Measurements from ENCODE around the gene NBPF11.
"Not testable (repeated sequence)": the region's sequence is repeated elsewhere in the genome, so short reads cannot be mapped to it uniquely, and the experiment has no call there.

DNA sequence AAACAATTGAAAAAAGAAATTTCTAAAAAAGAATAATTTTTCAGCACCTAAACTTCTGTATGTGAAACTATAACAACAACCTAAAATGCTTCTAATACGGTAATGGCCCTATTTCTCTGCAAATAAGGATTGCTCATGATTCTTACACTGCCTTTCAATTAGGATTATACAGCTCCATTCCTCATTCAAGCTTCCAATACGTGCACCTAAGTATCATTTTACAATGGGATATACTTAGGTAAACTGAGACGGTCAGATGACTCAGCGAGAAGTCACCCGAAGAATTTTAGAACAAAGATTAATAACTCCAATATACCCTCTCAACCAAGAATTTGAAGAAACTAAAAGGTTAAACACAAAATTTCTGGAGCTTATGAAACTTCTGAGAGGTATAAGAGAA lies 83.9 kb downstream of the NBPF11 start:
- TF ChIP-seq, protein P1, sequence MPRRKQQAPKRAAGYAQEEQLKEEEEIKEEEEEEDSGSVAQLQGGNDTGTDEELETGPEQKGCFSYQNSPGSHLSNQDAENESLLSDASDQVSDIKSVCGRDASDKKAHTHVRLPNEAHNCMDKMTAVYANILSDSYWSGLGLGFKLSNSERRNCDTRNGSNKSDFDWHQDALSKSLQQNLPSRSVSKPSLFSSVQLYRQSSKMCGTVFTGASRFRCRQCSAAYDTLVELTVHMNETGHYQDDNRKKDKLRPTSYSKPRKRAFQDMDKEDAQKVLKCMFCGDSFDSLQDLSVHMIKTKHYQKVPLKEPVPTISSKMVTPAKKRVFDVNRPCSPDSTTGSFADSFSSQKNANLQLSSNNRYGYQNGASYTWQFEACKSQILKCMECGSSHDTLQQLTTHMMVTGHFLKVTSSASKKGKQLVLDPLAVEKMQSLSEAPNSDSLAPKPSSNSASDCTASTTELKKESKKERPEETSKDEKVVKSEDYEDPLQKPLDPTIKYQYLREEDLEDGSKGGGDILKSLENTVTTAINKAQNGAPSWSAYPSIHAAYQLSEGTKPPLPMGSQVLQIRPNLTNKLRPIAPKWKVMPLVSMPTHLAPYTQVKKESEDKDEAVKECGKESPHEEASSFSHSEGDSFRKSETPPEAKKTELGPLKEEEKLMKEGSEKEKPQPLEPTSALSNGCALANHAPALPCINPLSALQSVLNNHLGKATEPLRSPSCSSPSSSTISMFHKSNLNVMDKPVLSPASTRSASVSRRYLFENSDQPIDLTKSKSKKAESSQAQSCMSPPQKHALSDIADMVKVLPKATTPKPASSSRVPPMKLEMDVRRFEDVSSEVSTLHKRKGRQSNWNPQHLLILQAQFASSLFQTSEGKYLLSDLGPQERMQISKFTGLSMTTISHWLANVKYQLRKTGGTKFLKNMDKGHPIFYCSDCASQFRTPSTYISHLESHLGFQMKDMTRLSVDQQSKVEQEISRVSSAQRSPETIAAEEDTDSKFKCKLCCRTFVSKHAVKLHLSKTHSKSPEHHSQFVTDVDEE (CRISPR knock-in tag; IDR thresholded peaks at IDR 0.05) = not testable (repeated sequence)
- not testable (repeated sequence) for TF ChIP-seq ISL1 (CRISPR knock-in tag; IDR thresholded peaks at IDR 0.05)
- TF ChIP-seq, protein P2, sequence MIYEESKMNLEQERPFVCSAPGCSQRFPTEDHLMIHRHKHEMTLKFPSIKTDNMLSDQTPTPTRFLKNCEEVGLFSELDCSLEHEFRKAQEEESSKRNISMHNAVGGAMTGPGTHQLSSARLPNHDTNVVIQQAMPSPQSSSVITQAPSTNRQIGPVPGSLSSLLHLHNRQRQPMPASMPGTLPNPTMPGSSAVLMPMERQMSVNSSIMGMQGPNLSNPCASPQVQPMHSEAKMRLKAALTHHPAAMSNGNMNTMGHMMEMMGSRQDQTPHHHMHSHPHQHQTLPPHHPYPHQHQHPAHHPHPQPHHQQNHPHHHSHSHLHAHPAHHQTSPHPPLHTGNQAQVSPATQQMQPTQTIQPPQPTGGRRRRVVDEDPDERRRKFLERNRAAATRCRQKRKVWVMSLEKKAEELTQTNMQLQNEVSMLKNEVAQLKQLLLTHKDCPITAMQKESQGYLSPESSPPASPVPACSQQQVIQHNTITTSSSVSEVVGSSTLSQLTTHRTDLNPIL (CRISPR knock-in tag; IDR thresholded peaks at IDR 0.05; ENCODE audit: low read depth) = not testable (repeated sequence)
